ENCODE measurements around the gene UNC5C. TPM values are rescaled to one million over a fixed set of nuclear protein-coding genes. Genes with fewer than 3 reads are reported as not detected.
"Not testable (repeated sequence)": the region's sequence is repeated elsewhere in the genome, so short reads cannot be mapped to it uniquely, and the experiment has no call there.

Gene UNC5C
- total and polyA plus RNA-seq, 2 donors = 3.7 to 31.5 TPM

DNA sequence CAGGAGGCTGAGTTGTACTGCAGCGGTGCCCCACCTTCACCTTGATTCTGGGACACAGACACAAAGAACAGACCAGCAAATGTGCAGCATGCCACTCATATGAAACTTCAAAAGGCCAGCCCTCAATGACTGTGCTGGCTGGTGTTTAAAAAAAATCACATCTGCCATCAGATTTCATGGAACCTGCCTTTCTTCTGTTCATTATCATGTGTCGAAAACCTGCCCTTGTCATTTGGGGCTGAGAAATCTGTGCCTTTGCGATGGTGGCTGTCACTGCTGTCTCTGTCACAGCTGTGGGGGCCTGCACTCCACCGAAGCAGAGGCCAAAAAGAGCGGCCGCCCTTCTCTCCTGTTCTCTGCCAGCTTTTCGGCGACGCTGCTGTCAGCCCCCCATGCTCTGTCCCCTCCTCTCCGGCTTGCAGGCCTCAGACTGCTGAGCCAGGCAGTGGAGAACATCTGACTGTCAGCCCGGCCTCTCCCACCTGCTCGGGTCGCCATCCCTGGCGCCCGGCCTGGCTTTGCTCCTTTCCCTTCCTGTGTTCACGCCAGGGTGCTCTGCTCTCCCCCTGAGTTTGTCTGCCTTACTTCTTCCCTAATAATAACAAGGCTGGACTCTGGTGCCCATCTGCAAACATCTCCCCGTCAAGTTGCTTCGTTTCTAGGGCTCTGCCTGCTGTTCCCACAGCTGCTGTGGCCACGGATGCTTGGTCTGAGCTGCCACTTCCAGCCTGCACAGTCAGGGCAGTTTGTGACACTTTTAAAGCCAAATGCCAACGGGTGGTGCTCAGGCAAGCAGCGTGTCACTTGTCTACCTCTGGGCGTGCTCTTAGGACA, 355.2 kb downstream of the UNC5C start:
- Histone ChIP-seq H3K36me3 (ENCODE audit: insufficient read depth) (no peaks in the 10 kb centered on the region), H3K27ac (ENCODE audit: low read depth) (no peak overlapping the region), H3K4me1 (ENCODE audit: insufficient read depth) (no peaks in the 10 kb centered on the region), H3K4me3 (ENCODE audit: low read depth, low read length) (no peak overlapping the region)
- WGBS = 83% methylated on average over 22 of the region's 22 CpGs
- DNase-seq (ENCODE audit: extremely low spot score) = no peak

DNA sequence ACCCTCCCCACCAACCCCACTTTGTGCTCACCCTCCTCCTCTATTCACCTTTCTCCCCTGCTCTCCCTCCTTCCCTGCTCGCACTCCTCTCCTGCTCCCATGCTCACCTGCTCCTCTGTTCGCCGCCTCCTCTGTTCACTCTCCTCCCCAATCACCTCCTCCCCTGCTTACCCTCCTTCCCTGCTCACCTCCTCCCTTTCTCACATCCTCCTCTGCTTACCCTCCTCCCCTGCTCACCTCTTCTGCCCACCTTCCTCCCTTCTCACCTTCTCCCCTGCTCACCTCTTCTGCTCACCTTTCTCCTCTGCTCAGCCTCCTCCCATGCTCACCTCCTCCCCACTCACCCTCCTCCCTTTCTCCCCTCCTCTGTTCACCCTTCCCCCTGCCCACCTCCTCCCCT, 357.2 kb downstream of the UNC5C start:
- Histone ChIP-seq H3K4me3 (ENCODE audit: low read depth, low read length) (no peak overlapping the region), H3K36me3 (ENCODE audit: insufficient read depth) (no peaks in the 10 kb centered on the region), H3K27ac (ENCODE audit: low read depth) (no peak overlapping the region), H3K4me1 (ENCODE audit: insufficient read depth) (no peaks in the 10 kb centered on the region)
- DNase-seq (ENCODE audit: extremely low spot score) = no peak
- WGBS = 99% methylated on average over 3 of the region's 3 CpGs

DNA sequence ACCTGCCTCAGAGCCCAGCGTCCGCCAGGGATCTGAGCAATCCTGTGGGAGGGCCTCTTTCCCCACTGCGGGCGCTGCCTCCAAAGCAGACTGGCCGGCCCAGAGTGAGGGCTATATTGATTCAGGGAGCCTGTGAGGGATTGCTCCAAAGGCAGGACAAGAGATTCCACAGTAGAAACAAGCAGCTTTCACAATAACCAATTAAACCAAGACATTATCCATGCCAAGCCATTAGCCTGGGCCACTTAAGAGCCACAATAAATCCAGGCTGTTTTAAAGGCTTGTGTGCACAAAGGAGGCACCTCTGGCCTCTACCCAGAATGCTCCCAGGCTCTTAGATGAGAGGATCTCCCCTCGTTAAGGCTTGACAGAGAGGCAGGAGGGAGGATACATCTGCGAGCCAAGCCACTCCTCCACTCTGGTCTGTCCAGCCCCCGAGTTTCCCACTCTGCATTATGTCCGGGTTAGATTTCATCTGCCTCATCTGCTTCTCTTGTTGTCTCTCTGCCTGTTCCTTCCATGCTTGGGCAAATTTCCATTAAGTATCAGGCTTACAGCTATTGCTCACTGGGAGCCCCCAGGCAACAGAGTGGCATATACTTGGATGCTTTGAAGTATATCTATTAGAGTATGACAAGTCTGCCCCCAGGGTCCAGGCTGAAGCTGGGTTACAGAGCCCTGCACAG, 357.9 kb downstream of the UNC5C start:
- Histone ChIP-seq H3K4me1 (ENCODE audit: insufficient read depth) (no peaks in the 10 kb centered on the region), H3K36me3 (ENCODE audit: insufficient read depth) (no peaks in the 10 kb centered on the region), H3K27ac (ENCODE audit: low read depth) (no peak overlapping the region), H3K4me3 (ENCODE audit: low read depth, low read length) (no peak overlapping the region)
- DNase-seq (ENCODE audit: extremely low spot score) = peak; percentile 47
- WGBS = 62% methylated on average over 9 of the region's 9 CpGs

DNA sequence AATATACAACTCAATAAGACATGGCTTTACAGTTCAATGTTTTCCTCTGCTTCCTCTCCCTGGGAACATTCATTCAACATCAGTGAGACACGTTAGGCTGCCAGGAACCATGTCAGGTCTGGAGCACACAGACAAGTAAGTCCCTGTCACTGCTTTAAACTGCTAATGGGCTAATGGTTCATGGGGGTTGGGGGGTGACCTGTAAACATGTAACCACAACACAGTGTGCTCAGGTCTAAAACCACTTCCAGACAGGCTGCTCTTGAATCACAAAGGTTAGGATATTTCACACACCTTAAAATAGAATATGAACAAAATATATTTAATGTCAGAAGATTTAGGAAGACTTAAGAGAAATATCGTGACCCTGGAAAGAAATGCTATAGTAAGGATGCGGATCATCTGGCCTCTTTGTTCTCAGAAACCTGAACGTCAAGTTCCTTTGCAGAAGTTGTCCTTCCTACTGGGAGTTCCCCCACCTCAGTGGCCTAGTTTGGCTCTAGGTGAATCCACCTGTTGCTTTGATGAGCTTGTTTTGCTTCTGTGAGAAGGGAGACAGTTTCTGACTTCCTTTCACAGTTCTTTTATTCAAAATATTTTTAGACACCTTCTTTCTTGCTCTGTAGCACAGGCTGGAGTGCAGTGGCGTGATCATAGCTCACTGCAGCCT, 359.9 kb downstream of the UNC5C start:
- 85% methylated on average over 5 of the region's 5 CpGs for WGBS

DNA sequence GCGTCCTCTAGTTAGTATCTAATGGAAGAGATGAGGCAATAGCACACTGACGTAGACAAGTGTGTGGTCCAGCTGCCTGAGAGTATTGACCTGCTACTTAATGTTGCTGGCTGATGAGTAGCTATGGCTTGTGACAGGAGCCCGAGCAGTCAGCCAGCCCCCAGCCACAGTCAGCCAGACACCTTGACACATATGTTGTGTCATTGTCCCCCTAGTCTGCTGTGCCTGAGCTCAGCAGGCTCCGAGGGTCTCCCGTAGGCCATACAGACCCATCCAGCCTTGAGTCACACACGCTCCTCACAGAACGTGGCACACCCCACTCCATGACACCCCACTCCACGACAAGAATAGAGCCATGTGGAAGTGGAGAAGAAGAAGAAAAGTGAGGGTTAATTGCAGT, 362.1 kb downstream of the UNC5C start:
- Histone ChIP-seq H3K4me3 (ENCODE audit: low read depth, low read length) (no peak overlapping the region), H3K27ac (ENCODE audit: low read depth) (no peak overlapping the region)

More for the DNA sequence above, 359.9 kb downstream of the UNC5C start:
- H3K36me3 ChIP-seq (ENCODE audit: insufficient read depth) = no peaks in the 10 kb centered on the region
- H3K4me1 ChIP-seq (ENCODE audit: insufficient read depth) = no peaks in the 10 kb centered on the region
- DNase-seq (ENCODE audit: extremely low spot score) = no peak
- no peak overlapping the region for H3K27ac ChIP-seq (ENCODE audit: low read depth)
- H3K4me3 ChIP-seq (ENCODE audit: low read depth, low read length) = no peak overlapping the region

DNA sequence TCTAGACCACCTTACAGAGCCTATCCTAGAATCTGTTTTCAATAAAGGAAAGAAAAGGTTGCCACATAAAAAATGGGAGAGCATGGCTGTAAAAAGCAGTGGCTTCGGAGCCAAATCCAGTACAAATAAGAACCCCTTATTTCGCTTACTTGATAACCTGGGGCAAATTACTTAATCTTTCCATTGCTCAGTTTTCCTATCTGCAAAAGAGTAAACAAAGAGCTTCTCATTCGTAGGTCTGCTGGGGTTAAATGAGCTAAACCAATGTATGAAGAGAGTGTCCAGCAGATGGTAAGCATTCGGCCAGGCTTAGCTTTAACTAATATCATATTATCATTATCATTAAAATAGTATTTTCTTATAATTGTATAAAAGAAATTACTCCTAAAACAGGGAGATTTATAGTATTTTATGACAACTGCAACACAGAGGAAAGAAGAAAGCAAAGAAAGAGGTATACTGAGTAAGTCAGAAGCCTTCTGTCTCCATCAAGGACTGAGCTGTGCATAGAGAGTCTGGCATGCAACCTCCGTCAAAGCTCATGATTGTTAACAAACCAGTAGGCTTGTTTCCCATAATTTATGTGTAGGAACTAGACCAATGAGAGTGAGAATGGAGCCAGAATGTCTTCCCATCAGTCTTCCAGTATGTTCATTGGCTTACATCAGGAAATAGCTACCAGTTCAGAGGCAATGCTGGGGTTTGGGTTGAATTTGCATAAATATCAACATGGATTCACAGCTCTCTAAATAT, 364.9 kb downstream of the UNC5C start:
- Histone ChIP-seq H3K4me3 (ENCODE audit: low read depth, low read length) (no peak overlapping the region), H3K36me3 (ENCODE audit: insufficient read depth) (no peaks in the 10 kb centered on the region), H3K4me1 (ENCODE audit: insufficient read depth) (no peaks in the 10 kb centered on the region), H3K27ac (ENCODE audit: low read depth) (no peak overlapping the region)
- 81% methylated on average over 5 of the region's 5 CpGs for WGBS
- no peak for DNase-seq (ENCODE audit: extremely low spot score)

More for the DNA sequence above, 362.1 kb downstream of the UNC5C start:
- WGBS = 92% methylated on average over 8 of the region's 8 CpGs
- no peaks in the 10 kb centered on the region for H3K36me3 ChIP-seq (ENCODE audit: insufficient read depth)
- DNase-seq (ENCODE audit: extremely low spot score) = no peak
- no peaks in the 10 kb centered on the region for H3K4me1 ChIP-seq (ENCODE audit: insufficient read depth)

DNA sequence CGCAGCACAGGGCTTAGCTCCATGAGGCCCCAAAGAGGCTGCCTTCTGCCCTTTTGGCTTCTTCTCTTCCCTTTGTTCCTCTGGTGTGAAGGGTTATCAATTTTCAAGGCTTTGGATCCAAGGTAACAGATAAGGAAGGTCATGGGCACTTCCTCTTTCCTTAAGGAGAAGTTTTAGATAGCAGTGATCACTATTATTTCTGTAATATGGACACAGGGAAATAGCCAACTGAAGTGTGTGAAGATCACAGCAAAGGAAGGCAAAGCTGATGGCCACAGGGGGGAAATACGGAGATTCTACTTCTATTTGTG, 366.8 kb downstream of the UNC5C start:
- Histone ChIP-seq H3K4me3 (ENCODE audit: low read depth, low read length) (no peak overlapping the region), H3K36me3 (ENCODE audit: insufficient read depth) (no peaks in the 10 kb centered on the region), H3K27ac (ENCODE audit: low read depth) (no peak overlapping the region), H3K4me1 (ENCODE audit: insufficient read depth) (no peaks in the 10 kb centered on the region)
- WGBS = 49% methylated on average over 2 of the region's 2 CpGs
- no peak for DNase-seq (ENCODE audit: extremely low spot score)

DNA sequence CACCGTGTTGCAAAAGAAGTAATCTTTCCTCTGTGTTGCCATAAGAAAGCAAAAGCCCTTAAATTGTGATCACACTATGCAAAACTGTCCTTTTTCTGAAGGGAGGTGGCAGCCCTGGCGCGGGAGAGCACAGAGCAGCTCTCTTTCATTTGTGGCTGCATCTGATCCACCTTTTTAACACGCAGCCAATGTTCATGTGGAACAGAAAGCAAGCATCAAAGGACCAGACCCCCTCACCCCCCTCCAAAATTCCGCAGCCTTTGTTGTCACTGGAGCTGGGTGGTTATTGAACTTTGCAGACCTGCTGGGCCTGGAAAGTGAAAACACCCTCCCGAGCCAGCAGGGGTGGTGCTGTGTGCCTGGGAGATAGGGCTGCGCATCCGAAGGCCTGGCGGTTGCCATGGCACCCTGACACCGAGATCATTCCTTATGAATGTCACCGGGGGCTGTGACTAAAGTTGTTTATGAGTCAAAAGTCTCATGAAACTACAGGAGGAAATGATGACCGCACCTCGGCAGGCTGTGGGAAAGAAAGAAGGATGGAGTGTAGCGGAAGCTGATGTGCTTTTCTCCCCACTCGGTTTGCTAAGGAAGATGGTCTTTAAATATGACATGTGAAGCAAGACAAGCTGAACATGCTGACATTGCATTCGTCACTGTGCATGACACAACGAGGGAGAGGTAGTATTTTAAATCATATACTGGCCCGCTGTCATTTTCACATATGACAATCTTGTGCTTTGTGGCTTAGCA, 367.4 kb downstream of the UNC5C start:
- no peak overlapping the region for H3K27ac ChIP-seq (ENCODE audit: low read depth)
- no peaks in the 10 kb centered on the region for H3K36me3 ChIP-seq (ENCODE audit: insufficient read depth)
- H3K4me3 ChIP-seq (ENCODE audit: low read depth, low read length) = no peak overlapping the region
- no peaks in the 10 kb centered on the region for H3K4me1 ChIP-seq (ENCODE audit: insufficient read depth)
- no peak for DNase-seq (ENCODE audit: extremely low spot score)
- WGBS = 69% methylated on average over 18 of the region's 18 CpGs

DNA sequence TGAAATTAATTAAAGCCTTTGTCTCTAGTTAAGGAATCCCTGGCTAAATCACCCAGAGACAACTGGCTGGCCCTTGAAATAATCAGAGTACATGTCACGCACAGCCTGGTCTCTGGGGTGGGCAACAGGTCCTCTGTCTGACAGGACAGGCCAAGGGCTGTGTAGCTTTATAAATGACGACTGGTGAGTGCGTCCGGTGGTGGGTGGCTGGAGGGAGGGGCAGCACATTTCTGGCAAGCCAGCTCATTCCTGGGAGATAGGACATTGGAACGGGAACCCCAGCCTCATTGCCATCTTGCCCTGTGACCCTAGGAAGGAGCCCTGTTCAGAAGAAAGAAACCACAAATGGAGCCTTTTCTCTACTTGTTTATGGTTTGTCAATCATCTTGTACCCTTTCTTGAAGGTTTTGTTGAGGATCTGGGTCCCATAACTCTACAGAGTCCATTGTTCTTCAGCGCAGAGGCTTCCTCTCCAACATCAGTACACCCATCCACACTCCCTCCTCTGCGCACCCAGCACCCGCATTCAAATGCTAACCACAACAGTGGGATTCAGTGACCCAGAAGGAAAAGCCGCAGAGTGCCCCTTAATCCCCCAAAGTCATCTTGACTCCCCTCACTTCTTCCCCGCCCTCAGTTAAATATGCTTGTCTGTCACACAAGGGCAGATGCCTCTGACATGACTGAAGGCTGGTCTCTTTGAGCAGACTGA, 368.1 kb downstream of the UNC5C start:
- no peak for DNase-seq (ENCODE audit: extremely low spot score)
- Histone ChIP-seq H3K4me1 (ENCODE audit: insufficient read depth) (no peaks in the 10 kb centered on the region), H3K4me3 (ENCODE audit: low read depth, low read length) (no peak overlapping the region), H3K36me3 (ENCODE audit: insufficient read depth) (no peaks in the 10 kb centered on the region), H3K27ac (ENCODE audit: low read depth) (no peak overlapping the region)
- 88% methylated on average over 10 of the region's 10 CpGs for WGBS

DNA sequence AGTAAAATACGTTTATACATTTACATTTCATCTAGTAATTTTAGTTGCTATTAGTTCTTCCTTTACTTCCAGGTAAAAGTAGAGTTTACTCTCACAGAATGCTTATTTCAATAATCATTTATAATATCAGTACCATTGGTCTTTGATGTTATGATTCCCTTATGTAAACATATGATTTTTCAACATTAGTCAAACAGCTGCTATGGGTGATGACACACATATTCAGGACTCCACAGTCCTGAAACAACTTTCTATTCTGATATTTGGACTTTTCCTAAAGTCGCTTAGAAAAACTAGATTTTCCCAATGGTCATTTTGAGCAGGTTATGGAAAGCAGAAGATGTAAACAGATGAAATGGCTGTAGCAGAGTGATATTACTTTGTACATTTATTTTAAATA, 369.8 kb downstream of the UNC5C start:
- no peaks in the 10 kb centered on the region for H3K4me1 ChIP-seq (ENCODE audit: insufficient read depth)

DNA sequence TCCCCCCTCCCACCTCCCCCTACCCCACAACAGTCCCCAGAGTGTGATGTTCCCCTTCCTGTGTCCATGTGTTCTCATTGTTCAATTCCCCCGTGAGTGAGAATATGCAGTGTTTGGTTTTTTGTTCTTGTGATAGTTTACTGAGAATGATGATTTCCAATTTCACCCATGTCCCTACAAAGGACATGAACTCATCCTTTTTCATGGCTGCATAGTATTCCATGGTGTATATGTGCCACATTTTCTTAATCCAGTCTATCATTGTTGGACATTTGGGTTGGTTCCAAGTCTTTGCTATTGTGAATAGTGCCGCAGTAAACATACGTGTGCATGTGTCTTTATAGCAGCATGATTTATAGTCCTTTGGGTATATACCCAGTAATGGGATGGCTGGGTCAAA, 377.4 kb downstream of the UNC5C start:
- not testable (repeated sequence) for H3K4me3 ChIP-seq (ENCODE audit: low read depth, low read length); DNase-seq (ENCODE audit: extremely low spot score); H3K27ac ChIP-seq (ENCODE audit: low read depth); H3K36me3 ChIP-seq (ENCODE audit: insufficient read depth); H3K4me1 ChIP-seq (ENCODE audit: insufficient read depth)
- WGBS = 96% methylated on average over 1 of the region's 3 CpGs

More for the DNA sequence above, 369.8 kb downstream of the UNC5C start:
- Histone ChIP-seq H3K36me3 (ENCODE audit: insufficient read depth) (no peaks in the 10 kb centered on the region), H3K4me3 (ENCODE audit: low read depth, low read length) (no peak overlapping the region), H3K27ac (ENCODE audit: low read depth) (no peak overlapping the region)
- no peak for DNase-seq (ENCODE audit: extremely low spot score)
- 91% methylated on average over 2 of the region's 2 CpGs for WGBS

DNA sequence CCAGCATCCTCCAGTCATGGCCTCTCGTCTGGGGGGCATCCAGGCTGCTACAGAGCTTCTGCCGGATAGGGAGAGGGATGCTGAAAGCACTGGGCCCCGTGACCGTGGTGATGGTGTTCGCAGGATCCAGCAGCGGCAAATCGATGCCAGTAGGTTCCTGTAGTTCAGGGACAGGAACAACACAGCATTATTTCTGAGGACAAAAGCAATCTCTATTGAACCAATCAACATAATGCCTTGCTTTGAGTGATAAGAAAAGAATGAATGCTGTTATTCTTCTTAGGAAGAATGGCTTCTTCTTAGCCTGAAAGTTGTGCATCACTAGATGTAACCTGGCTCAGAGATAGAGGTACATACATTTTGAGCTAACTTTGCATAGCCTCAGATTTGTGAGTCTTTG, 378.6 kb downstream of the UNC5C start:
- H3K4me3 ChIP-seq (ENCODE audit: low read depth, low read length) = no peak overlapping the region
- no peak overlapping the region for H3K27ac ChIP-seq (ENCODE audit: low read depth)
- DNase-seq (ENCODE audit: extremely low spot score) = no peak
- H3K4me1 ChIP-seq (ENCODE audit: insufficient read depth) = no peaks in the 10 kb centered on the region
- H3K36me3 ChIP-seq (ENCODE audit: insufficient read depth) = no peaks in the 10 kb centered on the region
- WGBS = 94% methylated on average over 7 of the region's 7 CpGs

Data from urinary bladder (tissue), 4 donors.